ENCODE data around the gene SP6. TPM values are rescaled to one million over a fixed set of nuclear protein-coding genes. Genes with fewer than 3 reads are reported as not detected.
A peak's percentile ranks its signal among the peaks of the same experiment; 100 is the strongest.

SP6 gene
- polyA plus RNA-seq, 1 experiment = 0.04 TPM

- CTCF ChIA-PET = interaction anchor here (0.6 kb wide), 1 partner anchor 321 kb away, joined by 4 read pairs; no protein-coding TSS in a partner anchor
- Histone ChIP-seq H3K9me3 (ENCODE audit: control insufficient read depth, insufficient read depth, low read length) (no peaks in the 10 kb centered on the region; the same call in 1 of the 2 replicates), H3K4me3 (ENCODE audit: low read depth, low read length) (no peak overlapping the region), H3K27ac (ENCODE audit: low read depth, low read length) (no peak overlapping the region), H3K27me3 (ENCODE audit: control insufficient read depth, insufficient read depth, low read length) (no peaks in the 10 kb centered on the region)
- POLR2A ChIA-PET = interaction anchor here (1.2 kb wide), 1 partner anchor 11 kb away, joined by 8 read pairs; the partner anchor contains the start of gene OSBPL7
- TF ChIP-seq CTCF (IDR thresholded peaks at IDR 0.05; ENCODE audit: low read depth, low read length) = no peak
- peak; percentile 36 for DNase-seq (ENCODE audit: low read depth, low spot score)
Observed at GRCh38 chr17:47810200-47810821, 40.7 kb downstream of the SP6 start.

GRCh38 chr17:47808830-47809480 is 42.0 kb downstream of the SP6 start:
- POLR2A ChIA-PET = interaction anchor here (0.6 kb wide), 2 partner anchors 111 to 619 kb away, joined by 3 to 7 read pairs; no protein-coding TSS in a partner anchor
- H3K27ac ChIP-seq (ENCODE audit: low read depth, low read length) = no peak overlapping the region
- no peak for TF ChIP-seq CTCF (IDR thresholded peaks at IDR 0.05; ENCODE audit: low read depth, low read length)
- no peaks in the 10 kb centered on the region; the same call in 1 of the 2 replicates for H3K9me3 ChIP-seq (ENCODE audit: control insufficient read depth, insufficient read depth, low read length)
- DNase-seq (ENCODE audit: low read depth, low spot score) = no peak
- H3K27me3 ChIP-seq (ENCODE audit: control insufficient read depth, insufficient read depth, low read length) = peaks cover 8% of the 10 kb centered on the region
- H3K4me3 ChIP-seq (ENCODE audit: low read depth, low read length) = no peak overlapping the region
- CTCF ChIA-PET = no interaction called here

GRCh38 chr17:47808036-47808829 is 42.7 kb downstream of the SP6 start:
- Histone ChIP-seq H3K27ac (ENCODE audit: low read depth, low read length) (no peak overlapping the region), H3K4me3 (ENCODE audit: low read depth, low read length) (no peak overlapping the region), H3K9me3 (ENCODE audit: control insufficient read depth, insufficient read depth, low read length) (no peaks in the 10 kb centered on the region; the same call in 1 of the 2 replicates), H3K27me3 (ENCODE audit: control insufficient read depth, insufficient read depth, low read length) (peaks cover 15% of the 10 kb centered on the region)
- ChIA-PET CTCF (no interaction called here), POLR2A (interaction anchor here (0.6 kb wide), 1 partner anchor 619 kb away, joined by 7 read pairs; no protein-coding TSS in a partner anchor)
- no peak for DNase-seq (ENCODE audit: low read depth, low spot score)
- no peak for TF ChIP-seq CTCF (IDR thresholded peaks at IDR 0.05; ENCODE audit: low read depth, low read length)

GRCh38 chr17:47807421-47807820 is 43.5 kb downstream of the SP6 start:
- Histone ChIP-seq H3K9me3 (ENCODE audit: control insufficient read depth, insufficient read depth, low read length) (no peaks in the 10 kb centered on the region; the same call in 1 of the 2 replicates), H3K27ac (ENCODE audit: low read depth, low read length) (no peak overlapping the region), H3K4me3 (ENCODE audit: low read depth, low read length) (no peak overlapping the region), H3K27me3 (ENCODE audit: control insufficient read depth, insufficient read depth, low read length) (peaks cover 19% of the 10 kb centered on the region)
- DNase-seq (ENCODE audit: low read depth, low spot score) = no peak
- CTCF ChIA-PET = no interaction called here
- POLR2A ChIA-PET = no interaction called here
- no peak for TF ChIP-seq CTCF (IDR thresholded peaks at IDR 0.05; ENCODE audit: low read depth, low read length)
